Measurements from ENCODE around the gene MSI2. TPM values are rescaled to one million over a fixed set of nuclear protein-coding genes. Genes with fewer than 3 reads are reported as not detected.

MSI2 gene
- total RNA-seq, 4 donors from 2014 or later = 15.9 to 22.9 (median 17.0) TPM

GRCh38 chr17:57389473-57389872 is 133.2 kb downstream of the MSI2 start:
- DNase-seq = no peak
- WGBS, 2 donors = 44 to 50% methylated on average over 2 of the region's 2 CpGs
- H3K36me3 ChIP-seq = peaks cover 0 to 5% (median 0%) of the 10 kb centered on the region in 3 donors
- H3K4me1 ChIP-seq = no peaks in the 10 kb centered on the region
- TF ChIP-seq CTCF (IDR thresholded peaks at IDR 0.05) = no peak
- TF ChIP-seq POLR2A (IDR thresholded peaks at IDR 0.05) = no peak
- H3K27ac ChIP-seq = no peak overlapping the region
- H3K9me3 ChIP-seq = peaks cover 0 to 25% (median 0%) of the 10 kb centered on the region in 3 donors
- H3K4me3 ChIP-seq = no peak overlapping the region
- H3K27me3 ChIP-seq = no peaks in the 10 kb centered on the region
- intact Hi-C loops (cut with DNase I) = no loop called here

GRCh38 chr17:57391076-57391825 is 134.9 kb downstream of the MSI2 start:
- no peaks in the 10 kb centered on the region for H3K4me1 ChIP-seq
- H3K4me3 ChIP-seq = no peak overlapping the region
- TF ChIP-seq POLR2A (IDR thresholded peaks at IDR 0.05) = no peak
- no peak for TF ChIP-seq CTCF (IDR thresholded peaks at IDR 0.05)
- H3K36me3 ChIP-seq = peaks cover 0 to 5% (median 0%) of the 10 kb centered on the region in 3 donors
- DNase-seq = no peak
- H3K9me3 ChIP-seq = peaks cover 0 to 25% (median 0%) of the 10 kb centered on the region in 3 donors
- no peaks in the 10 kb centered on the region for H3K27me3 ChIP-seq
- 83 to 90% methylated on average over 11 of the region's 11 CpGs for WGBS, 2 donors
- H3K27ac ChIP-seq = no peak overlapping the region
- intact Hi-C loops (cut with DNase I) = no loop called here

GRCh38 chr17:57391857-57392471 is 135.6 kb downstream of the MSI2 start:
- Histone ChIP-seq H3K4me3 (no peak overlapping the region), H3K4me1 (no peaks in the 10 kb centered on the region), H3K27me3 (no peaks in the 10 kb centered on the region), H3K9me3 (peaks cover 0 to 21% (median 0%) of the 10 kb centered on the region in 3 donors), H3K36me3 (peaks cover 0 to 5% (median 0%) of the 10 kb centered on the region in 3 donors), H3K27ac (no peak overlapping the region)
- intact Hi-C loops (cut with DNase I) = no loop called here
- no peak for DNase-seq
- TF ChIP-seq CTCF (IDR thresholded peaks at IDR 0.05) = no peak
- TF ChIP-seq POLR2A (IDR thresholded peaks at IDR 0.05) = no peak
- 82 to 93% methylated on average over 10 to 11 of the region's 11 CpGs for WGBS, 2 donors

- peaks cover 0 to 5% (median 0%) of the 10 kb centered on the region in 3 donors for H3K36me3 ChIP-seq
- WGBS, 2 donors = 94 to 97% methylated on average over 6 of the region's 6 CpGs
- peaks cover 0 to 11% (median 0%) of the 10 kb centered on the region in 3 donors for H3K9me3 ChIP-seq
- no peaks in the 10 kb centered on the region for H3K27me3 ChIP-seq
- no peaks in the 10 kb centered on the region for H3K4me1 ChIP-seq
- no peak overlapping the region for H3K27ac ChIP-seq
- TF ChIP-seq POLR2A (IDR thresholded peaks at IDR 0.05) = no peak
- TF ChIP-seq CTCF (IDR thresholded peaks at IDR 0.05) = no peak
- intact Hi-C loops (cut with DNase I) = no loop called here
- no peak overlapping the region for H3K4me3 ChIP-seq
- no peak for DNase-seq
Measured at GRCh38 chr17:57393368-57393767, 137.0 kb downstream of the MSI2 start.

- WGBS, 2 donors = 94 to 95% methylated on average over 2 of the region's 2 CpGs
- Histone ChIP-seq H3K4me1 (no peaks in the 10 kb centered on the region), H3K36me3 (peaks cover 0 to 5% (median 0%) of the 10 kb centered on the region in 3 donors), H3K27ac (no peak overlapping the region), H3K27me3 (no peaks in the 10 kb centered on the region), H3K4me3 (no peak overlapping the region), H3K9me3 (peaks cover 0 to 11% (median 0%) of the 10 kb centered on the region in 3 donors)
- TF ChIP-seq CTCF (IDR thresholded peaks at IDR 0.05) (no peak), POLR2A (IDR thresholded peaks at IDR 0.05) (no peak)
- DNase-seq = no peak
- intact Hi-C loops (cut with DNase I) = no loop called here
Measured at GRCh38 chr17:57394375-57394774, 138.1 kb downstream of the MSI2 start.
